ENCODE data around the gene MANBA.

Gene MANBA

DNA sequence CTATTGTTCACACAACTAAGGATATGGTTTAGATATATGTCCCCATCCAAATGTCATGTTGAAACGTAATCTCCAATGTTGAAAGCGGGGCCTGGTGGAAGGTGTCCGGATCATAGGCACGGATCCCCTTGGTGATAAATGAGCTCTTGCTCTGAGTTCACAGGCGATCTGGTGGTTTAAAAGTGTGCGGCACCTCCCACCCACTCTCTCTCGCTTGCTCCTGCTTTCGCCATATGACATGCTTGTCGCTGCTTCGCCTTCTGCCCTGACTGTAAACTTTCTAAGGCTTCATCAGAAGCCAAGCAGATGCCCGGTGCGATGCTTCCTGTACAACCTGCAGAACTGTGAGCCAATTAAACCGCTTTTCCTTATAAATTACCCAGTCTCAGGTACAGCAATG, 131.1 kb downstream of the MANBA start:
- no peak overlapping the region for H3K27ac ChIP-seq (ENCODE audit: low read length, poor library complexity, severe bottlenecking)
- no peak for DNase-seq

DNA sequence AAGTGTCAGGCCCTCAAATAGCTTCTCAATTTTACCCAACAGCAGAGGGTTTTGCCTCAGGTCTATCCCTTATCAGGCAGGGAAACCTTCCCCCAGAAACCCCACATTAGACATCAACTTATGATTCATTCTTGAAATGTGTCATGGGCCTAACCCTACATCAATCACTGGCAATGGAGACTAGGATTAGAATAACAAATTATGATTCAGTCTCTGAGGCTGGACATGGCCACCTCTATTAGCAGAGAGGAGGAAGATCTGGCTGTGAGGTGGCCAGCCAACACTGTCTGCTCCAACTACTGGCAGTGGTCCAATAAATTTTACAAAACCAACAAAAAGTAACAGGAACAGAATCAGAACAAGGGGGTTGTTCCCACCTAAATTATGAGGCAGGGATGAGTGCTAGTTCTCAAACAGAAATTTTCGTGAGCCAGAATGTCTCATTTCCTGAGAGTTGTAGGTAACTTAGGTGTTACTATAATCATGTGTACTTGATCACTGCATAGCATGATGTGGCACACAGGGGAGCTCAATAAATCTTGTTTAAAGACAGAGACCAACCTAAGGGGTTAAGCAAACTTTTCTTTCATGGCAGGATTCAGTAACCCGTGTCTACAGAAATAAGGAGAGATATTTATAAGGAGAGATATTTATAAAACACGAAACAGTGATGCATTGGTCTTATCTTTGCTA, 132.8 kb downstream of the MANBA start:
- Histone ChIP-seq H2AFZ (ENCODE audit: low read depth, low read length) (no peak overlapping the region), H2BK120ac (ENCODE audit: low read depth, low read length) (no peak overlapping the region), H3K14ac (ENCODE audit: low read length in 2 of 2) (no peak overlapping the region), H3K4me3 (ENCODE audit: insufficient read depth in 1 of 2, low read depth in 1 of 2, low read length in 2 of 2) (no peak overlapping the region), H3K27me3 (ENCODE audit: control insufficient read depth in 1 of 2, insufficient read depth in 1 of 2, low read length in 2 of 2) (no peaks in the 10 kb centered on the region), H4K8ac (ENCODE audit: low read length) (no peak overlapping the region), H3K9ac (ENCODE audit: low read length) (no peak overlapping the region), H2BK5ac (ENCODE audit: low read depth, low read length, poor library complexity, severe bottlenecking) (no peak overlapping the region), H3K4ac (ENCODE audit: low read depth in 1 of 2, low read length in 2 of 2) (no peak overlapping the region), H3K9me3 (ENCODE audit: control insufficient read depth, low read length) (no peaks in the 10 kb centered on the region), H3K4me2 (ENCODE audit: low read length, poor library complexity, severe bottlenecking) (no peak overlapping the region), H3K23ac (ENCODE audit: low read length in 2 of 2) (no peak overlapping the region), H2AK5ac (ENCODE audit: low read length, severe bottlenecking) (no peak overlapping the region), H3K27ac (ENCODE audit: low read length, poor library complexity, severe bottlenecking) (no peak overlapping the region), H3K18ac (ENCODE audit: low read depth in 1 of 2, low read length in 2 of 2) (no peak overlapping the region), H4K91ac (ENCODE audit: low read length) (no peak overlapping the region), H3K36me3 (ENCODE audit: control insufficient read depth in 1 of 2, insufficient read depth in 2 of 2, low read depth in 1 of 2, low read length in 2 of 2) (peaks cover 3 to 22% of the 10 kb centered on the region in 2 experiments), H2BK12ac (ENCODE audit: low read length in 2 of 2) (no peak overlapping the region), H2BK15ac (ENCODE audit: low read depth, poor library complexity, severe bottlenecking) (no peak overlapping the region), H3K79me1 (replicated peaks; ENCODE audit: low read length, poor library complexity, severe bottlenecking) (no peaks in the 10 kb centered on the region), H3K4me1 (ENCODE audit: control insufficient read depth, insufficient read depth, low read depth, low read length) (peaks cover 12% of the 10 kb centered on the region)
- 86% methylated on average over 3 of the region's 3 CpGs for WGBS
- DNase-seq, result peak; percentile 35

More for the DNA sequence above, 131.1 kb downstream of the MANBA start:
- Histone ChIP-seq H2BK15ac (ENCODE audit: low read depth, poor library complexity, severe bottlenecking) (no peak overlapping the region), H3K79me1 (replicated peaks; ENCODE audit: low read length, poor library complexity, severe bottlenecking) (no peaks in the 10 kb centered on the region), H2BK12ac (ENCODE audit: low read length in 2 of 2) (no peak overlapping the region), H2BK5ac (ENCODE audit: low read depth, low read length, poor library complexity, severe bottlenecking) (no peak overlapping the region), H3K4me2 (ENCODE audit: low read length, poor library complexity, severe bottlenecking) (no peak overlapping the region), H3K14ac (ENCODE audit: low read length in 2 of 2) (no peak overlapping the region), H3K36me3 (ENCODE audit: control insufficient read depth in 1 of 2, insufficient read depth in 2 of 2, low read depth in 1 of 2, low read length in 2 of 2) (peaks cover 9 to 33% of the 10 kb centered on the region in 2 experiments), H4K91ac (ENCODE audit: low read length) (no peak overlapping the region), H3K27me3 (ENCODE audit: control insufficient read depth in 1 of 2, insufficient read depth in 1 of 2, low read length in 2 of 2) (no peaks in the 10 kb centered on the region), H3K9me3 (ENCODE audit: control insufficient read depth, low read length) (no peaks in the 10 kb centered on the region), H2AK5ac (ENCODE audit: low read length, severe bottlenecking) (no peak overlapping the region), H2BK120ac (ENCODE audit: low read depth, low read length) (no peak overlapping the region), H3K9ac (ENCODE audit: low read length) (no peak overlapping the region), H2AFZ (ENCODE audit: low read depth, low read length) (no peak overlapping the region), H3K18ac (ENCODE audit: low read depth in 1 of 2, low read length in 2 of 2) (no peak overlapping the region), H3K4me1 (ENCODE audit: control insufficient read depth, insufficient read depth, low read depth, low read length) (peaks cover 4% of the 10 kb centered on the region), H3K4ac (ENCODE audit: low read depth in 1 of 2, low read length in 2 of 2) (no peak overlapping the region), H3K4me3 (ENCODE audit: insufficient read depth in 1 of 2, low read depth in 1 of 2, low read length in 2 of 2) (no peak overlapping the region), H4K8ac (ENCODE audit: low read length) (no peak overlapping the region), H3K23ac (ENCODE audit: low read length in 2 of 2) (no peak overlapping the region)
- WGBS, result 96% methylated on average over 13 of the region's 13 CpGs

DNA sequence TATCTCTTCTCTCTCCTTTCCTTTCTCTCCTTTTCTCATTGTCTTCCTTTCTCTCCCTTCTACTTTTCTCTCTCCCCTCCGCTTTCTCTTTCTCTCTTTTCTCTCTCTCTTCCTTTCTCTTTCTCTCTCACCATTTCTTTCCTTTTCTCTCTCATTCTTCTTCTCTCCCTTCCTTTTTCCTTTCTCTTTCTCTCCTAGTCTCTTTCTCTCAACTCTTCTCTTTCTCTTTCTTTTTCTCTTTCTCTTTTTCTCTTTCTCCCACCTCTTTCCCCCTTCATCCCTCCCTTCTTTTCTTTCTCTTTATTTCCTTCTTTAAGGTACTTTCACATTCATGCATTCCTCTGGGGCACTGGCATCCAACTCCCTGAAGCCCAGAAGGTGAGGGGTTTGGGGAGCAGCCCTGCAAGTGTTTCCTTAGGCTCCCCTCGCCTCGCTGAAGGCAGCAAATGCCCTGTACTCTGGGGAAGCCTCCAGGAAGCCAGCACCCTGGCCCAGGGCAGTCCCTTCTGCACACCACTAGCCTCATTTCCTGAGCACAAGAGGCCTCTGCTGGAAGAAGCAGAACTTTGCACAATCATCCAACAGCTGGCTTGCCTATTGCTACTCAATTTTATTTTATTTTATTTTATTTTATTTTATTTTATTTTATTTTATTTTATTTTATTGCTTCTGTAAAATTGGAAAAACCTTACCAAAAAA, 135.4 kb downstream of the MANBA start:
- Histone ChIP-seq H3K9me3 (ENCODE audit: control insufficient read depth, low read length) (no peaks in the 10 kb centered on the region), H3K4me1 (ENCODE audit: control insufficient read depth, insufficient read depth, low read depth, low read length) (peaks cover 16% of the 10 kb centered on the region), H2BK5ac (ENCODE audit: low read depth, low read length, poor library complexity, severe bottlenecking) (no peak overlapping the region), H2BK15ac (ENCODE audit: low read depth, poor library complexity, severe bottlenecking) (no peak overlapping the region), H3K27me3 (ENCODE audit: control insufficient read depth in 1 of 2, insufficient read depth in 1 of 2, low read length in 2 of 2) (no peaks in the 10 kb centered on the region), H3K23ac (ENCODE audit: low read length in 2 of 2) (no peak overlapping the region), H3K36me3 (ENCODE audit: control insufficient read depth in 1 of 2, insufficient read depth in 2 of 2, low read depth in 1 of 2, low read length in 2 of 2) (no peaks in the 10 kb centered on the region), H3K79me1 (replicated peaks; ENCODE audit: low read length, poor library complexity, severe bottlenecking) (peaks cover 2% of the 10 kb centered on the region), H2AFZ (ENCODE audit: low read depth, low read length) (no peak overlapping the region), H3K4me2 (ENCODE audit: low read length, poor library complexity, severe bottlenecking) (no peak overlapping the region), H4K8ac (ENCODE audit: low read length) (peak overlapping the region; percentile 85), H3K4me3 (ENCODE audit: insufficient read depth in 1 of 2, low read depth in 1 of 2, low read length in 2 of 2) (no peak overlapping the region), H2BK12ac (ENCODE audit: low read length in 2 of 2) (no peak overlapping the region), H3K4ac (ENCODE audit: low read depth in 1 of 2, low read length in 2 of 2) (no peak overlapping the region), H3K9ac (ENCODE audit: low read length) (peak overlapping the region; percentile 31), H3K27ac (ENCODE audit: low read length, poor library complexity, severe bottlenecking) (no peak overlapping the region), H4K91ac (ENCODE audit: low read length) (no peak overlapping the region), H3K18ac (ENCODE audit: low read depth in 1 of 2, low read length in 2 of 2) (no peak overlapping the region), H2AK5ac (ENCODE audit: low read length, severe bottlenecking) (no peak overlapping the region), H2BK120ac (ENCODE audit: low read depth, low read length) (no peak overlapping the region), H3K14ac (ENCODE audit: low read length in 2 of 2) (no peak overlapping the region)
- peak; percentile 51 for DNase-seq
- WGBS, result 77% methylated on average over 3 of the region's 3 CpGs

DNA sequence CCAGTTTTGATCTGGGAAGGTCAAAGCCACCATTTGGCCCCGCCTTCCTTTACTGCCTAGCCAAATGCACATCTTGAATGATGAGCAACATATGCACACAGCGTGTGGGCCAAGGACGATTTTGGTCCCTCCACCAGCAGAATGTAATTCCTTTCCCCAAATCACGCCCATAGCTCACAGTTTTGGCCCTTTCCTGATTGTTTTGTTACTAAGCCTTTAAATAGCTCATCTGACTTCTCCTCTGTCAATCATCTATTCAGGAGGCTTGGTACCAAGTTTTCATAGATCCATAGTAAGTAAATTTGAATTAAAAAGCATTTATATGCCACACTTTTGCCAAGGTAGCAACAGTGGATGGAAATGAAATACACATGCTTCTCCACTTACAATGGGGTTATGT, 136.3 kb downstream of the MANBA start:
- H2AK5ac ChIP-seq (ENCODE audit: low read length, severe bottlenecking), result no peak overlapping the region
- H3K9me3 ChIP-seq (ENCODE audit: control insufficient read depth, low read length), result no peaks in the 10 kb centered on the region
- no peak overlapping the region for H4K8ac ChIP-seq (ENCODE audit: low read length)
- 93% methylated on average over 4 of the region's 4 CpGs for WGBS
- no peak overlapping the region for H3K18ac ChIP-seq (ENCODE audit: low read depth in 1 of 2, low read length in 2 of 2)
- H2BK120ac ChIP-seq (ENCODE audit: low read depth, low read length), result no peak overlapping the region
- DNase-seq, result no peak
- H3K4me3 ChIP-seq (ENCODE audit: insufficient read depth in 1 of 2, low read depth in 1 of 2, low read length in 2 of 2), result no peak overlapping the region
- H2BK5ac ChIP-seq (ENCODE audit: low read depth, low read length, poor library complexity, severe bottlenecking), result no peak overlapping the region
- no peak overlapping the region for H3K4ac ChIP-seq (ENCODE audit: low read depth in 1 of 2, low read length in 2 of 2)
- H3K4me1 ChIP-seq (ENCODE audit: control insufficient read depth, insufficient read depth, low read depth, low read length), result peaks cover 20% of the 10 kb centered on the region
- no peaks in the 10 kb centered on the region for H3K27me3 ChIP-seq (ENCODE audit: control insufficient read depth in 1 of 2, insufficient read depth in 1 of 2, low read length in 2 of 2)
- no peak overlapping the region for H3K23ac ChIP-seq (ENCODE audit: low read length in 2 of 2)
- peaks cover 2% of the 10 kb centered on the region for H3K79me1 ChIP-seq (replicated peaks; ENCODE audit: low read length, poor library complexity, severe bottlenecking)
- no peak overlapping the region for H2BK12ac ChIP-seq (ENCODE audit: low read length in 2 of 2)
- H2BK15ac ChIP-seq (ENCODE audit: low read depth, poor library complexity, severe bottlenecking), result no peak overlapping the region
- no peak overlapping the region for H4K91ac ChIP-seq (ENCODE audit: low read length)
- H3K36me3 ChIP-seq (ENCODE audit: control insufficient read depth in 1 of 2, insufficient read depth in 2 of 2, low read depth in 1 of 2, low read length in 2 of 2), result no peaks in the 10 kb centered on the region
- H3K27ac ChIP-seq (ENCODE audit: low read length, poor library complexity, severe bottlenecking), result no peak overlapping the region
- no peak overlapping the region for H2AFZ ChIP-seq (ENCODE audit: low read depth, low read length)
- H3K9ac ChIP-seq (ENCODE audit: low read length), result no peak overlapping the region
- H3K14ac ChIP-seq (ENCODE audit: low read length in 2 of 2), result no peak overlapping the region
- H3K4me2 ChIP-seq (ENCODE audit: low read length, poor library complexity, severe bottlenecking), result no peak overlapping the region
